ENCODE results near the gene OLFML2A.

- TF ChIP-seq GATA3 (IDR thresholded peaks at IDR 0.05; ENCODE audit: low read depth, low read length) (no peak), GATA2 (IDR thresholded peaks at IDR 0.05; ENCODE audit: low read depth, low read length) (no peak)
Observed at GRCh38 chr9:124771867-124772679, 4.9 kb upstream of the OLFML2A start.
